ENCODE results near the gene MRPL52.

MRPL52 gene

DNA sequence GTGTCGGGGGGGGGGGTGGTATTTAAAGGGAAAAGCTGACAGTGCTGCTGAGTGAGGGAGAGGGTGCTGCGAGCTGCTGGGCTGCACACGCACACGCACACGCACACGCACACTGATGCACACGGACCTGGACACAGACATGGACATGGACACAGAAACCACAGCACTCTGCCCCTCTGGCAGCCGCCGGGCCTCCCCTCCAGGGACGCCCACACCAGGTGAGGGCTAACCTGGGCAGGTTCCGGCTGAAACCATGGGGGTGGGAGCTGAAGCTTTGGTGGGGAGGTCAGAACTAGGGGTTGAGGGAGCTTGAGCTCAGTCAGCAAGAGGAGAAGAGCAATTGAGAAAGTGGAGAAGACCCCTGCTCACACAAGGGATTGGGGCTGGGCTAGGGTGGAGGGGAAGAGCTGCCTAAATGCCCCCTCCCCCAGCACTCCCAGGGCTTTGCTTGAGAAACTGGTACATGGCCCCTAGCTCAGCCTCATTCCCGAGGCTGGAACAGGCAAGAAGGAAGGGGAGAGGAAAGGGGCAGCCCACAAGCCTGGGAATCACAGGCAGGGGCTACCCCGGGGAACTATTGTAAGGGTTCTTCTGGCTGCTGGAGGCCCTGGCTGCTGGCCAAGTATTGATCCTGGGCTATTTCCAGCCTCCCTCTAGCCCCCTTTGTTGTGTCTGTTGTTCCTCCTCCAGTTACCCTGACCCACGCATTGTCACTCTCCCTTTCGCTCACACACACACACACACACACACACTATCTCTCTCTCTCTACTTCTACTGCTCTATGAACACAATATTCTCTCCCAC is 53.7 kb downstream of the MRPL52 start, which contains the start of gene REM2:
REM2 (plus strand) TSS at position 50 of the 804 bp plus-strand sequence; CDS start at position 116, 66 bp downstream.
- DNase-seq = peak; percentile 88

DNA sequence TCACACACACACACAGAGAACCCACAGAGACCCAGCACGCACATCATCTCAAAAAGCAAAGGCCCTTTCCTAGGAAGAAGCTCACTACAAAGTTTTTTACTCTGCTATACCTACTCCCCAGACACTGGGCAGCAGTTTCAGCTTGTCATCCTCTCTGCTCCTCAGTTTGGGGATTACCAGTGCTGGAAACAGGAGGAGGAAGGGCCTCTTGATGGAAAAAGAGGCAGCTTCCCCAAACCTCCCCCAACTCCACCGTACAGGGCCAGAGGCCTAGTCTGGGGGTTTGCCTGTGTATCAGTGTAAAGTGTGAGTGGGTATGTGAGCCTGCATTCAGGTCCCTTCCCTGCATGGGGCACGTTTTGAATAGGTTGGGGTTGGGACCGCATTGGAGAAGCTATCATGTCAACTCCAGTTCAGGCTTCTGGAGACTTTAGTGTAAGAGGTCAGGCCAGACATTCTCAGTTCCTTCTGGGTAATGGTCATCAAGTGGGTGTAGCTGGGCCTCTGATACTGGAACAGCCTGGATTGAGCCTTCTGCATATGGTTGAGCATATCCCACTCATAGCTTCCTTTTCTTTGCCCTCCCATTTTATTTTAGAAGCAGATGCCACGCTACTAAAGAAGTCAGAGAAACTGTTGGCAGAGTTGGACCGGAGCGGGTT is 54.5 kb downstream of the MRPL52 start:
- DNase-seq = no peak
